Endothelial cell (in vitro differentiated cells): ENCODE results near the gene GJD4. TPM values are rescaled to one million over a fixed set of nuclear protein-coding genes. Genes with fewer than 3 reads are reported as not detected.
A peak's percentile ranks its signal among the peaks of the same experiment; 100 is the strongest.

Experiments used
- DNase-seq: peaks from one replicate; pipeline ENCODE4 v3.0.0; 2021; ENCODE audit warnings: low spot score
- H3K27ac Mint-ChIP-seq: one replicate; pipeline ENCODE4 v1.8.0; 2021; ENCODE audit warnings: mixed read lengths, inconsistent platforms; ENCODE audit not compliant: unreplicated experiment
- H3K27me3 Mint-ChIP-seq: one replicate; pipeline ENCODE4 v1.8.0; 2021; ENCODE audit warnings: mild to moderate bottlenecking, moderate library complexity, mixed read lengths, inconsistent platforms; ENCODE audit not compliant: unreplicated experiment
- H3K36me3 Mint-ChIP-seq: one replicate; pipeline ENCODE4 v1.8.0; 2021; ENCODE audit warnings: mild to moderate bottlenecking, low read depth, mixed read lengths, inconsistent platforms; ENCODE audit not compliant: unreplicated experiment
- H3K4me1 Mint-ChIP-seq: one replicate; pipeline ENCODE4 v1.8.0; 2021; ENCODE audit warnings: mild to moderate bottlenecking, mixed read lengths, inconsistent platforms; ENCODE audit not compliant: unreplicated experiment
- H3K4me3 Mint-ChIP-seq: one replicate; pipeline ENCODE4 v1.8.0; 2021; ENCODE audit warnings: mild to moderate bottlenecking, mixed read lengths, inconsistent platforms; ENCODE audit not compliant: unreplicated experiment
- H3K9me3 Mint-ChIP-seq: one replicate; pipeline ENCODE4 v1.8.0; 2021; ENCODE audit warnings: mixed read lengths, inconsistent platforms; ENCODE audit not compliant: unreplicated experiment
- long read RNA-seq: library from polyadenylated mRNA; unstranded; transcript quantifications from one replicate; pipeline ENCODE4 v2.0.0, GENCODE V29; 2020; ENCODE audit not compliant: unreplicated experiment
- total RNA-seq: library from RNA; stranded (reverse); fragmentation: NEBNext Ultra II Directional; extraction: Animal tissue kit (Norgen Biotek cat#: 25700); gene quantifications from one replicate; pipeline ENCODE4 v1.2.1, GENCODE V29; 2021; ENCODE audit not compliant: unreplicated experiment
- TF ChIP-seq, protein P1 (sequence below): fragments of 200-600 bp; sonication (generic); IDR thresholded peaks from one replicate; pipeline ENCODE4 v1.5.0; 2021; ENCODE audit warnings: antibody characterized with exemption; ENCODE audit not compliant: unreplicated experiment

GJD4 gene, protein sequence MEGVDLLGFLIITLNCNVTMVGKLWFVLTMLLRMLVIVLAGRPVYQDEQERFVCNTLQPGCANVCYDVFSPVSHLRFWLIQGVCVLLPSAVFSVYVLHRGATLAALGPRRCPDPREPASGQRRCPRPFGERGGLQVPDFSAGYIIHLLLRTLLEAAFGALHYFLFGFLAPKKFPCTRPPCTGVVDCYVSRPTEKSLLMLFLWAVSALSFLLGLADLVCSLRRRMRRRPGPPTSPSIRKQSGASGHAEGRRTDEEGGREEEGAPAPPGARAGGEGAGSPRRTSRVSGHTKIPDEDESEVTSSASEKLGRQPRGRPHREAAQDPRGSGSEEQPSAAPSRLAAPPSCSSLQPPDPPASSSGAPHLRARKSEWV
- total RNA-seq = not detected
- long read RNA-seq = 0 reads

DNA sequence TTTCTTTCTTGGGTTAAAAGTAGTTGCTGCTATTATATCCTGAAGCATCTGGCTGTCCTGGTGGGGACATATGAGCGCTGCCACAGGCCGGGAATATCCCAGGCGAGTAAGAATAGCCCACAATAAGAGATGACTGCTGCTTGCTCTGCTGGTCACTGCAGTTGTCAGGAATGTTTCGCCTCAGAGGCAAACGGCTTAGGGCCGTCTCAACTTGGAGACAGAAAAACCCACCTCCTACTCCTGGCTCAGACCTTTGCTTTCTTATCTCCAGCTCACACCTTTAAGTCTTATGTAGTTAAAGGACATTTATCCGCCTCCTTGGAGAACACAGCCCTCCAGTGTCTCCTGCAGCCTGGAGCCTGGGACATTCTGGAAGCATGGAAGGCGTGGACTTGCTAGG is at the start of gene GJD4:
TSS of gene GJD4 (plus strand) at position 151 of the 400 bp plus-strand sequence. CDS start at position 378, 227 bp downstream.
- Mint-ChIP-seq H3K4me3 (no peak within 1 kb of the TSS), H3K4me1 (no peaks in the 10 kb centered on the region), H3K27ac (no peak within 1 kb of the TSS), H3K9me3 (peaks cover 6% of the 10 kb centered on the region), H3K36me3 (peaks cover 3% of the 10 kb centered on the region), H3K27me3 (peaks cover 4% of the 10 kb centered on the region)
- TF ChIP-seq, protein P1, sequence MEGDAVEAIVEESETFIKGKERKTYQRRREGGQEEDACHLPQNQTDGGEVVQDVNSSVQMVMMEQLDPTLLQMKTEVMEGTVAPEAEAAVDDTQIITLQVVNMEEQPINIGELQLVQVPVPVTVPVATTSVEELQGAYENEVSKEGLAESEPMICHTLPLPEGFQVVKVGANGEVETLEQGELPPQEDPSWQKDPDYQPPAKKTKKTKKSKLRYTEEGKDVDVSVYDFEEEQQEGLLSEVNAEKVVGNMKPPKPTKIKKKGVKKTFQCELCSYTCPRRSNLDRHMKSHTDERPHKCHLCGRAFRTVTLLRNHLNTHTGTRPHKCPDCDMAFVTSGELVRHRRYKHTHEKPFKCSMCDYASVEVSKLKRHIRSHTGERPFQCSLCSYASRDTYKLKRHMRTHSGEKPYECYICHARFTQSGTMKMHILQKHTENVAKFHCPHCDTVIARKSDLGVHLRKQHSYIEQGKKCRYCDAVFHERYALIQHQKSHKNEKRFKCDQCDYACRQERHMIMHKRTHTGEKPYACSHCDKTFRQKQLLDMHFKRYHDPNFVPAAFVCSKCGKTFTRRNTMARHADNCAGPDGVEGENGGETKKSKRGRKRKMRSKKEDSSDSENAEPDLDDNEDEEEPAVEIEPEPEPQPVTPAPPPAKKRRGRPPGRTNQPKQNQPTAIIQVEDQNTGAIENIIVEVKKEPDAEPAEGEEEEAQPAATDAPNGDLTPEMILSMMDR = no peak
- no peak for DNase-seq

DNA sequence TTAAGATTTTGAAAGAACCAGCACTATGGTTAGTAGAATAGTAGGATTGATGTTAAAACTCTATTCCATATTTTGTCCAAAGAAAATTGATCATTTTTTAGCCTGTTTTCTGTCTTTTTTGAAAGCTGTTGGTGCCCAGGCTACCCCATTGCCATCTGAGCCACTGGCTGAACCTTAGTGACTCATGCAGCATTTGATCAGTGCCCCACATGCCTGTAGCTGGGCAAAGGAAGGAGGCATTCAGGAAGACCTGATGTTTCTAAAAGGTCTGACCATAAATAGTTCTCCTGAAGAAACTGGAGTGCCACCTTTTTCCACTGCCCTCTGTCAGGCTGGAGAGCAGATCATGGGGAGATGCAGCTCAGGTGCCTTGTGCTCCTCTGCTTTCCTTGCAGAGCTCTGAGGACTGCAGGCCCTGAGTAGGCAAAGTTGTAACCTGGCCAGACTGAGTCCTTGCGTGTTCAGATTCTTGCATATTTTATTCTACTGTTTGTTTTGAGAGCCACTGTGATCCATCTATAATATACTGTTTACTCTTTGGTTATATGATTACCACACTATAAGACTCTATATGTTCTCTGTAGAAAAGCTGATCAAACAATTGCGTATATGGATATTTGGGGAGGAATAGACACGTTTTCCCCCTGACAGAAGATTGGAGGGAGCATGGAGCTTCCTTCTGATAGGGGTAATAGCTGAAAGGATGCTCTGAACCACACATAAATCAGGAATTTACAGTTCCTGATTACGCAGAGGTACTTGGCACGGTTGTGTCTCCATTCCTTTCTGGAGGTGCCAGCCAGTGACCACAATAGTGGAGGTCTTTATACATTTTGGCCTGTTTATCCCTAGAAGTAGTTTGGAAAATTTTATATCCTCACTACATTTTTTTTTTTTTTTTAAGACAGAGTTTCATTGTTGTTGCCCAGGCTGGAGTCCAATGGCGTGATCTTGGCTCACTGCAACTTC is 48.9 kb upstream of the GJD4 start:
- Mint-ChIP-seq H3K4me1 (peaks cover 3% of the 10 kb centered on the region), H3K27me3 (peaks cover 5% of the 10 kb centered on the region), H3K27ac (no peak overlapping the region), H3K9me3 (no peaks in the 10 kb centered on the region), H3K36me3 (peaks cover 14% of the 10 kb centered on the region), H3K4me3 (peak overlapping the region; percentile 37)
- no peak for DNase-seq
- TF ChIP-seq, protein P1 = no peak

DNA sequence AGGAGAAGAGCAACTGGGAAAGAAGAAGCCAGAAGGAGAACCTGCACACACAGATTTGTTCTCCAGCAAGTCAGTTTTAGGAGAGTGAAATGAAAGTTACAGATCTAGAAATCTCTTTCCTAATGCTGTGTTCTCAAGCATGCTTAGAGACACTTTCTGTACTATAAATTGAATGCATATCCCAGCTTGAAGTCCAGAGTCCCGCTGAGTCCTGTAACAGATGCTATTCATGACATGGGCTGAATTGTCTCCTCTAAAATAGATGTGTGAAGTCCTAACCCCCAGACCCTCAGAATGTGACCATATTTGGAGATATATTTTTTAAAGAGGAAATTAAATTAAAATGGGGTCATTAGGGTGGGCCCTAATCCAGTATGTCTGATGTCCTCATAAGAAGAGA is 46.9 kb upstream of the GJD4 start:
- H3K27ac Mint-ChIP-seq = no peak overlapping the region
- no peak for DNase-seq
- H3K4me1 Mint-ChIP-seq = peaks cover 9% of the 10 kb centered on the region
- no peaks in the 10 kb centered on the region for H3K9me3 Mint-ChIP-seq
- TF ChIP-seq, protein P1 = no peak
- no peak overlapping the region for H3K4me3 Mint-ChIP-seq
- H3K36me3 Mint-ChIP-seq = peaks cover 18% of the 10 kb centered on the region
- peaks cover 7% of the 10 kb centered on the region for H3K27me3 Mint-ChIP-seq

DNA sequence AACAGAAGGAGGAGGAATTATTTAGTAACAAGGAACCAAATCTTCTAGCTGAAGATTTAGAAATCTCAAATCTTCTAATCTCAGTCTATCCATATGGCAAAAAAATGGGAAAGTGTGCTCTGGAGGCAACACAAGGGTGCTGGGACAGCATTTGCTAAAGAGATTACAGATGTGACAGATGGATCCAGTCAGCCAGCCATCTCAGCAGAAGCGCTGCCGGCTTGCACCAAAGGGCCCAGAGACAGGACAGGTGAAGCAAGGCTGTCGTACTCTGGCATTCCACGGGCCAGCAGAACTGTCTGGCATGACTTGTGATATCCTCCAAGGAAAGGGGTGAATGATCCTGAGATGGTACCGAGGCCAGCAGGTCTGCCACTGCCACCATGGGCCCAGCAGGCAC is 45.7 kb upstream of the GJD4 start:
- Mint-ChIP-seq H3K27ac (no peak overlapping the region), H3K9me3 (no peaks in the 10 kb centered on the region), H3K36me3 (peaks cover 18% of the 10 kb centered on the region), H3K4me3 (no peak overlapping the region), H3K27me3 (peaks cover 9% of the 10 kb centered on the region), H3K4me1 (peaks cover 12% of the 10 kb centered on the region)
- no peak for DNase-seq
- TF ChIP-seq, protein P1 = no peak
